ENCODE results near the gene EIF3L. TPM values are rescaled to one million over a fixed set of nuclear protein-coding genes. Genes with fewer than 3 reads are reported as not detected.

Gene EIF3L
- total and polyA plus RNA-seq, 2 of the 8 experiments (the other 6 are each of a cell fraction or from before 2014, with no cell fraction given), result 639 to 886 TPM

DNA sequence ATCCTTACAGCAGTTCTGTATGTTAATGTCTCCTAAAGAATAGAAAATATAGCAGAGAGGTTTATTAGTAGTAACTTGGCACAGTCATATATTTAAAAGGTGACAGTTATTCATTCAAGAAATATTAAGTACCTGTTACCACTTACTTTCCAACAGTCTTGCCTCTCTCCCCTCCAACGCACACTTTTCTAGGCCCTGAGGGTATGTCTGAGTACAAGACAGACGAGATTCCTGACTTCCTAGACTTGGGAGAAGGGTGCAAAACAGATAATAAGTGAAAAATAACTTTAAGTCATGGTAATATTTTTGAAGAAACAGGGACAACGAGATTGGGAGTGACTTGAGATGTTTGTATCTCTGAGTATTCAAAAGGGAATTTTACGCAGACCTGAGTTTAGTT lies 1.6 kb downstream of the EIF3L start:
- H3K9ac ChIP-seq (replicated peaks in 1 of 4; ENCODE audit: extremely low read depth in 1 of 4, low read depth in 3 of 4, low read length in 3 of 4), result no peak overlapping the region
- TF ChIP-seq TBP (IDR thresholded peaks at IDR 0.05; ENCODE audit: low read depth, low read length), result no peak

More for the DNA sequence above, 1.6 kb downstream of the EIF3L start:
- no peaks in the 10 kb centered on the region for H3K27me3 ChIP-seq (replicated peaks in 1 of 4; ENCODE audit: control insufficient read depth in 3 of 4, extremely low read depth in 1 of 4, insufficient read depth in 3 of 4, low read length in 3 of 4)
- H3K79me2 ChIP-seq (ENCODE audit: control insufficient read depth in 1 of 2, insufficient read depth in 2 of 2, low read length in 2 of 2), result peaks cover 9 to 67% of the 10 kb centered on the region in 2 experiments
- WGBS, 2 experiments (ENCODE audit: extremely low coverage in 1 of 2, insufficient coverage in 1 of 2, insufficient read length in 1 of 2, insufficient replicate concordance in 2 of 2, low coverage in 1 of 2, low lambda C conversion rate in 2 of 2, missing lambda C conversion rate in 1 of 2), result 94% methylated on average over 4 of the region's 4 CpGs; no CpG with 5 or more reads in 1 of the 2 experiments
- H3K36me3 ChIP-seq (ENCODE audit: control insufficient read depth in 2 of 4, insufficient read depth in 4 of 4, low read length in 3 of 4), result peaks cover 22 to 53% (median 45%) of the 10 kb centered on the region in 4 experiments
- no peak for FAIRE-seq
- ChIA-PET POLR2A (ENCODE audit: partially characterized antibody) (interaction anchor here (1.0 to 3.7 kb wide), 4 partner anchors 13 to 41 kb away, joined by 3 to 27 read pairs (median 4); no protein-coding TSS in a partner anchor), CTCF (ENCODE audit: partially characterized antibody) (interaction anchor here (1.0 to 2.7 kb wide), 2 partner anchors 13 to 33 kb away, joined by 6 to 19 read pairs; no protein-coding TSS in a partner anchor)
- no peak overlapping the region for H2BK120ac ChIP-seq (replicated peaks; ENCODE audit: low read depth, low read length)
- H2BK12ac ChIP-seq (ENCODE audit: low read depth, low read length), result no peak overlapping the region
- H2AK5ac ChIP-seq (ENCODE audit: low read depth, low read length), result no peak overlapping the region
- no peak overlapping the region for H3K18ac ChIP-seq (ENCODE audit: extremely low read depth, low read length)
- H2BK5ac ChIP-seq (ENCODE audit: low read depth, low read length), result no peak overlapping the region
- no peak overlapping the region; a peak in 1 of 4 replicates for H3K4me2 ChIP-seq (ENCODE audit: insufficient read depth in 1 of 2, low read depth in 2 of 2, low read length in 2 of 2)
- no peak overlapping the region for H3K56ac ChIP-seq (replicated peaks; ENCODE audit: insufficient read length, low read depth, low read length)
- H3K23ac ChIP-seq (ENCODE audit: insufficient read length), result no peak overlapping the region
- no peak overlapping the region for H4K8ac ChIP-seq (ENCODE audit: extremely low read depth, insufficient read depth, low read length)
- H3K4me1 ChIP-seq (replicated peaks in 1 of 4; ENCODE audit: control insufficient read depth in 3 of 4, insufficient read depth in 4 of 4, low read length in 3 of 4), result peaks cover 0 to 2% (median 2%) of the 10 kb centered on the region in 4 experiments; a peak in 3 of 7 replicates
- no peak overlapping the region for H4K91ac ChIP-seq (replicated peaks; ENCODE audit: insufficient read length, low read length)
- no peak overlapping the region for H2BK20ac ChIP-seq (ENCODE audit: low read length)
- H3K27ac ChIP-seq (ENCODE audit: low read depth, low read length), result no peak overlapping the region
- peak overlapping the region in 1 of 4 experiments; percentile 96; a peak in 2 of 8 replicates for H3K4me3 ChIP-seq (ENCODE audit: extremely low read depth in 1 of 4, insufficient read depth in 2 of 4, low read depth in 3 of 4, low read length in 4 of 4)
- no peak for DNase-seq (ENCODE audit: low read depth in 1 of 2, low spot score in 2 of 2)
- H2AFZ ChIP-seq (ENCODE audit: low read length), result no peak overlapping the region
- H3K79me1 ChIP-seq (ENCODE audit: low read depth, low read length), result peaks cover 10% of the 10 kb centered on the region
- H4K5ac ChIP-seq (ENCODE audit: insufficient read length, low read depth, low read length), result no peak overlapping the region
- no peaks in the 10 kb centered on the region for H3K9me3 ChIP-seq (ENCODE audit: insufficient read depth in 2 of 2, low read depth in 1 of 2, low read length in 1 of 2)
- H3K4ac ChIP-seq (replicated peaks; ENCODE audit: insufficient read length, low read depth, low read length), result no peak overlapping the region
- H2BK15ac ChIP-seq (ENCODE audit: low read length), result no peak overlapping the region
- no peak overlapping the region for H3K14ac ChIP-seq (ENCODE audit: insufficient read length)
- H4K20me1 ChIP-seq (replicated peaks in 1 of 2; ENCODE audit: control insufficient read depth in 1 of 2, insufficient read depth in 2 of 2, low read length in 2 of 2), result peaks cover 2 to 7% of the 10 kb centered on the region in 2 experiments
- H3K23me2 ChIP-seq (ENCODE audit: low read depth, low read length), result peaks cover 9% of the 10 kb centered on the region
